ENCODE results near the gene WDFY2.
"Not testable (repeated sequence)": the region's sequence is repeated elsewhere in the genome, so short reads cannot be mapped to it uniquely, and the experiment has no call there.

WDFY2 gene

GRCh38 chr13:51564671-51565070 lies 19.6 kb upstream of the WDFY2 start:
- no peaks in the 10 kb centered on the region for H3K4me1 ChIP-seq (ENCODE audit: insufficient read depth, insufficient read length)
- no peak for TF ChIP-seq SUZ12 (IDR thresholded peaks at IDR 0.05; ENCODE audit: extremely low read depth, insufficient read depth, insufficient read length)
- TF ChIP-seq ZNF274 (IDR thresholded peaks at IDR 0.05; ENCODE audit: low read depth, low read length), result no peak
- no peak for TF ChIP-seq YY1 (IDR thresholded peaks at IDR 0.05; ENCODE audit: insufficient read depth, insufficient read length)
- H3K36me3 ChIP-seq (ENCODE audit: insufficient read depth, insufficient read length, low read length), result no peaks in the 10 kb centered on the region
- H3K4me3 ChIP-seq (ENCODE audit: insufficient read length, low read depth), result no peak overlapping the region
- no peaks in the 10 kb centered on the region; the same call in 1 of the 2 replicates for H3K9me3 ChIP-seq (ENCODE audit: insufficient read depth, low read length)
- no peak overlapping the region for H3K9ac ChIP-seq (ENCODE audit: insufficient read length, low read depth)
- DNase-seq (ENCODE audit: low read depth, low spot score), result no peak
- H3K27me3 ChIP-seq (ENCODE audit: insufficient read depth, insufficient read length), result no peaks in the 10 kb centered on the region

- H3K4me1 ChIP-seq (ENCODE audit: insufficient read depth, insufficient read length); DNase-seq (ENCODE audit: low read depth, low spot score); H3K4me3 ChIP-seq (ENCODE audit: insufficient read length, low read depth); H3K27me3 ChIP-seq (ENCODE audit: insufficient read depth, insufficient read length); H3K9me3 ChIP-seq (ENCODE audit: insufficient read depth, low read length); H3K36me3 ChIP-seq (ENCODE audit: insufficient read depth, insufficient read length, low read length); H3K9ac ChIP-seq (ENCODE audit: insufficient read length, low read depth): not testable (repeated sequence)
Observed at GRCh38 chr13:51569001-51569400, 15.3 kb upstream of the WDFY2 start.

- no peak for DNase-seq (ENCODE audit: low read depth, low spot score)
- Histone ChIP-seq H3K27me3 (ENCODE audit: insufficient read depth, insufficient read length) (no peaks in the 10 kb centered on the region), H3K4me1 (ENCODE audit: insufficient read depth, insufficient read length) (no peaks in the 10 kb centered on the region), H3K9ac (ENCODE audit: insufficient read length, low read depth) (no peak overlapping the region), H3K9me3 (ENCODE audit: insufficient read depth, low read length) (no peaks in the 10 kb centered on the region), H3K4me3 (ENCODE audit: insufficient read length, low read depth) (no peak overlapping the region), H3K36me3 (ENCODE audit: insufficient read depth, insufficient read length, low read length) (no peaks in the 10 kb centered on the region)
- no peak for TF ChIP-seq YY1 (IDR thresholded peaks at IDR 0.05; ENCODE audit: insufficient read depth, insufficient read length)
- TF ChIP-seq ZNF274 (IDR thresholded peaks at IDR 0.05; ENCODE audit: low read depth, low read length), result no peak
- no peak for TF ChIP-seq SUZ12 (IDR thresholded peaks at IDR 0.05; ENCODE audit: extremely low read depth, insufficient read depth, insufficient read length)
Observed at GRCh38 chr13:51576754-51577153, 7.5 kb upstream of the WDFY2 start.

GRCh38 chr13:51577690-51578089 lies 6.6 kb upstream of the WDFY2 start:
- Histone ChIP-seq H3K4me1 (ENCODE audit: insufficient read depth, insufficient read length) (no peaks in the 10 kb centered on the region), H3K9ac (ENCODE audit: insufficient read length, low read depth) (no peak overlapping the region), H3K9me3 (ENCODE audit: insufficient read depth, low read length) (no peaks in the 10 kb centered on the region), H3K27me3 (ENCODE audit: insufficient read depth, insufficient read length) (no peaks in the 10 kb centered on the region), H3K4me3 (ENCODE audit: insufficient read length, low read depth) (no peak overlapping the region), H3K36me3 (ENCODE audit: insufficient read depth, insufficient read length, low read length) (no peaks in the 10 kb centered on the region)
- TF ChIP-seq YY1 (IDR thresholded peaks at IDR 0.05; ENCODE audit: insufficient read depth, insufficient read length), result no peak
- TF ChIP-seq ZNF274 (IDR thresholded peaks at IDR 0.05; ENCODE audit: low read depth, low read length), result no peak
- no peak for TF ChIP-seq SUZ12 (IDR thresholded peaks at IDR 0.05; ENCODE audit: extremely low read depth, insufficient read depth, insufficient read length)
- no peak for DNase-seq (ENCODE audit: low read depth, low spot score)

GRCh38 chr13:51579676-51580075 lies 4.6 kb upstream of the WDFY2 start:
- H3K36me3 ChIP-seq (ENCODE audit: insufficient read depth, insufficient read length, low read length), result no peaks in the 10 kb centered on the region
- no peaks in the 10 kb centered on the region for H3K4me1 ChIP-seq (ENCODE audit: insufficient read depth, insufficient read length)
- H3K9ac ChIP-seq (ENCODE audit: insufficient read length, low read depth), result no peak overlapping the region
- no peaks in the 10 kb centered on the region for H3K27me3 ChIP-seq (ENCODE audit: insufficient read depth, insufficient read length)
- H3K4me3 ChIP-seq (ENCODE audit: insufficient read length, low read depth), result no peak overlapping the region
- DNase-seq (ENCODE audit: low read depth, low spot score), result no peak
- TF ChIP-seq ZNF274 (IDR thresholded peaks at IDR 0.05; ENCODE audit: low read depth, low read length) (no peak), YY1 (IDR thresholded peaks at IDR 0.05; ENCODE audit: insufficient read depth, insufficient read length) (no peak), SUZ12 (IDR thresholded peaks at IDR 0.05; ENCODE audit: extremely low read depth, insufficient read depth, insufficient read length) (no peak)
- H3K9me3 ChIP-seq (ENCODE audit: insufficient read depth, low read length), result no peaks in the 10 kb centered on the region

GRCh38 chr13:51581148-51581820 lies 3.0 kb upstream of the WDFY2 start:
- Histone ChIP-seq H3K9ac (ENCODE audit: insufficient read length, low read depth) (no peak overlapping the region), H3K4me3 (ENCODE audit: insufficient read length, low read depth) (no peak overlapping the region), H3K36me3 (ENCODE audit: insufficient read depth, insufficient read length, low read length) (no peaks in the 10 kb centered on the region), H3K9me3 (ENCODE audit: insufficient read depth, low read length) (no peaks in the 10 kb centered on the region), H3K27me3 (ENCODE audit: insufficient read depth, insufficient read length) (no peaks in the 10 kb centered on the region), H3K4me1 (ENCODE audit: insufficient read depth, insufficient read length) (no peaks in the 10 kb centered on the region)
- no peak for DNase-seq (ENCODE audit: low read depth, low spot score)
- TF ChIP-seq SUZ12 (IDR thresholded peaks at IDR 0.05; ENCODE audit: extremely low read depth, insufficient read depth, insufficient read length) (no peak), YY1 (IDR thresholded peaks at IDR 0.05; ENCODE audit: insufficient read depth, insufficient read length) (no peak), ZNF274 (IDR thresholded peaks at IDR 0.05; ENCODE audit: low read depth, low read length) (no peak)

- TF ChIP-seq SUZ12 (IDR thresholded peaks at IDR 0.05; ENCODE audit: extremely low read depth, insufficient read depth, insufficient read length), result no peak
- TF ChIP-seq ZNF274 (IDR thresholded peaks at IDR 0.05; ENCODE audit: low read depth, low read length), result no peak
- no peak for TF ChIP-seq YY1 (IDR thresholded peaks at IDR 0.05; ENCODE audit: insufficient read depth, insufficient read length)
- H3K4me3 ChIP-seq (ENCODE audit: insufficient read length, low read depth), result peak overlapping the region; percentile 24
- no peaks in the 10 kb centered on the region for H3K9me3 ChIP-seq (ENCODE audit: insufficient read depth, low read length)
- no peaks in the 10 kb centered on the region for H3K27me3 ChIP-seq (ENCODE audit: insufficient read depth, insufficient read length)
- H3K36me3 ChIP-seq (ENCODE audit: insufficient read depth, insufficient read length, low read length), result no peaks in the 10 kb centered on the region
- no peak overlapping the region for H3K9ac ChIP-seq (ENCODE audit: insufficient read length, low read depth)
- no peak for DNase-seq (ENCODE audit: low read depth, low spot score)
- no peaks in the 10 kb centered on the region for H3K4me1 ChIP-seq (ENCODE audit: insufficient read depth, insufficient read length)
Observed at GRCh38 chr13:51583469-51583874, 790 bp upstream of the WDFY2 start.
